GM10248 (cell line): ENCODE results near the gene CMKLR1.

Experiments used
- CTCF ChIA-PET: fragments of 300-600 bp; sonication (Branson Sonifier 250); formaldehyde crosslinking; extraction: SDS; loops from one replicate; lab custom pipeline; 2021; ENCODE audit warnings: antibody characterized with exemption; lab: Yijun Ruan, JAX
- POLR2A ChIA-PET: fragments of 350-650 bp; sonication (Branson Sonifier 250); formaldehyde crosslinking; extraction: SDS; loops from one replicate; lab custom pipeline; 2020; ENCODE audit warnings: antibody characterized with exemption; lab: Yijun Ruan, JAX
- DNase-seq: peaks from one replicate; pipeline ENCODE4 v3.0.0; 2012; ENCODE audit errors: extremely low spot score
- CTCF ChIP-seq: IDR thresholded peaks from 2 replicates; pipeline ENCODE4 v1.5.1; 2012; ENCODE audit warnings: mild to moderate bottlenecking, low read depth; ENCODE audit errors: extremely low read depth, missing control alignments, control extremely low read depth

Gene CMKLR1

GRCh38 chr12:108284163-108284562, 54.9 kb downstream of the CMKLR1 start:
- TF ChIP-seq CTCF, result no peak
- ChIA-PET CTCF (no interaction called here), POLR2A (no interaction called here)
- no peak for DNase-seq

- TF ChIP-seq CTCF, result no peak
- CTCF ChIA-PET, result no interaction called here
- no peak for DNase-seq
- POLR2A ChIA-PET, result no interaction called here
These were observed 56.4 kb downstream of the CMKLR1 start for GRCh38 chr12:108282676-108283075.

GRCh38 chr12:108282160-108282559, 57.0 kb downstream of the CMKLR1 start:
- no peak for TF ChIP-seq CTCF
- DNase-seq, result no peak
- ChIA-PET CTCF (no interaction called here), POLR2A (no interaction called here)

GRCh38 chr12:108277613-108278012, 61.5 kb downstream of the CMKLR1 start:
- CTCF ChIA-PET, result interaction anchor here (0.6 kb wide), 1 partner anchor 371 kb away, joined by 3 read pairs; no protein-coding TSS in a partner anchor
- DNase-seq, result no peak
- POLR2A ChIA-PET, result no interaction called here
- TF ChIP-seq CTCF, result no peak

- TF ChIP-seq CTCF, result no peak
- POLR2A ChIA-PET, result no interaction called here
- no peak for DNase-seq
- CTCF ChIA-PET, result no interaction called here
These were observed 65.9 kb downstream of the CMKLR1 start for GRCh38 chr12:108273217-108273616.

GRCh38 chr12:108271951-108272872, 66.9 kb downstream of the CMKLR1 start:
- ChIA-PET POLR2A (no interaction called here), CTCF (interaction anchor here (0.6 kb wide), 1 partner anchor 79 kb away, joined by 3 read pairs; no protein-coding TSS in a partner anchor)
- DNase-seq, result no peak
- TF ChIP-seq CTCF, result no peak
